ENCODE measurements around the gene MAPK8IP2. TPM values are rescaled to one million over a fixed set of nuclear protein-coding genes. Genes with fewer than 3 reads are reported as not detected.
A peak's percentile ranks its signal among the peaks of the same experiment; 100 is the strongest.

The MAPK8IP2 gene
- polyA plus RNA-seq, 4 donors, result 0.72 to 3.5 (median 0.93) TPM

DNA sequence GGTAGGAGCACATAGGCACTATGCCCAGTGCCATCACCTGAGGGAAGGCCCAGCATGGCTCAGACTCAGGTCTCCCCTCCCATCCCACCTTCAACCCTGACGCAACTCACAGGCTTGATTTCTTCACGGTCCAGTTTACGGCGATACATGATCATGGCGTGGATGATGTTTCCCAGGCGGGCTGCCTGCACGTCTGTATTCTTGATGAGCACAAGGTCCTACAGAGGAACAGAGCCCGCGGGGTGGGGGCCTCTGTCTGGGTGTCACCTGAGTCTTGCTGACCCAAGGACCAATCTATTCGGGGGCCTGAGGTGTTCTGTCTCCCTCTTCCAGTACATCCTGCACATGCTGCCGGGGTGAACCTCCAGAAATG lies 26.2 kb upstream of the MAPK8IP2 start:
- DNase-seq (ENCODE audit: low read depth in 4 of 4, low spot score in 3 of 4), result no peak

DNA sequence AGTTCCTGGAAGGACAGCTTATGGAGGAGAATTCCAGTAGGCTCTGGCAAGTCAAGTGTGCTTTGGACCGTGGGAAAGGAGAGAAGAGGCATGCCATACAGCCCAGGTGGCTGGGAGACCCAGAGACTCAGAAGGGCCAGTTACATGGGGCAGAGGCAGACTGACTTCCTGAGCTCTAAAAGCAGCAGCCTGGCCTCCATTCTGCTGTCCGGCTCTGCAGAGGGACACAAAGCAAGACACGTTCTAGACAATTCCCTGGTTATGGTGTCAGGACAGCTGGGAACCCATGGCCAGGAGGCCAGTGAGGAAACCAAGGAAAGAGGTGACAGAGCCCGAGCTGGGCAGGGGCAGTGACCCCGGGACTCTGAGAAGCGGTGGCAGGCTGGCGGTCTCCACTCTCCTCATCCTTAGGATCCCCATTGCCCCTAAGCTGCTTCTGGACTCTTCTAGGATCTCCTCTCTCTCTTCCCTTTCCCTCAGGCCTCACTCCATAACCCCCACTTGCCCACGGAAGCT lies 25.1 kb upstream of the MAPK8IP2 start:
- DNase-seq (ENCODE audit: low read depth in 4 of 4, low spot score in 3 of 4), result no peak

DNA sequence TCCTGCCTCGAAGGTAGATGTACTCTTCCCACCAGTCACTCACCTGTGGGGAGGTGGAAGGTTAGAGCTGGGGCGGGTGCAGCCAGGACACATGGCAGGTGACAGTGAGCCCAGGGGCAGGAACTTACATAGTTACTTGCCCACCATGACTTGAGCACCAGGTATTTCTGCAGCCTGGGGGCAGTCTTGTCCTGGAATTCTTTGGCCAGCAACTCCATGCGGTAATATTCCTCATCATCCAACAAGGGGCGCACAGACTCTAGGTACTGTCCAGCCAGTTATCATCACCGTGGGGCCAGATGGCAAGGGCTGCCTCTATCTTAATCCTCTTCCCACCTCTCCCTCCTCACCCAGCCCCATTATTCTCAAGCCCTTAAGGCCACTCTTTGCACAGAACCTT lies 24.5 kb upstream of the MAPK8IP2 start:
- DNase-seq (ENCODE audit: low read depth in 4 of 4, low spot score in 3 of 4), result no peak

DNA sequence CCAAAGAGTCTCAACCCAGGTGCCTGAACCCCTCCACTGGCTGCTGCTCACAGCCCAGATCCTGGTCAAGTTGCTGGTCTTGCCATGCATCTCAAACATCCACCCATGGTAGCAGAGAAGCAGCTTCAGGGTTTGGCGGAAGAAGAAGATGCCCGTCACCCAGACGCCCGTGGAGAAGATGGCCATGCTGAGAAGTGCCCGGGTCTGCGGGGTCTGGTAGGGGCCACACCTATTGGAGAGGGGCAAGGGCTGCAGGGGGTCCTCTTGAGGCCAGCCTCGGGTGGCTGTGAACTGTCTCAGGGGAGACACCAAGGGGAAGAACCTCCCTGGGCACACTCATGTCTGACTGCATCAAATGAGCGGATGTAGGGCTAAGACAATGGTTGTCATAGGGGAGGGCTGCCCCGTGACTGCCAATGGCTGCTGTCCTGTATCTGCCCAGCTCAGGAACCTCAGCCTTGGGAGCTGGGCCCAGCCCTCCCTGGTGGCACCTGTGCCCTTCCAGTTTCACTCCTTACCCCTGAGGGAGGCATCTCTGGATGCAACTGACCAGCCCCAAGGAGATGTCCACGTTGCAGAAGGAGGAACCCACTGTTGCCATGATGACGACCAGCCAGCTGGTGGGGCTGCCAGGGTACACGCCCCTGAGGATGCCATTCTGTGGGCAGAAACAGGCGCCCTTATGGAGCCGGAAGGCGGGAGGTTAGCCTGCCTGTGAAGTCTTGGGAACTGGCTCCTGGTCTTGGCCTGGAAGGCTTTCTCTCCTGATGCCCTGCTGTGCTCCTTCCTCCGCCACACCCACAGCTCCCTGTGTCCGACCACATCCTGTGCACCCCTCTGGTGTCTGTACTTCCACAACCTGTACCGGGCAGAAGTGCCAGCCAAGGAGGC lies 23.5 kb upstream of the MAPK8IP2 start:
- DNase-seq (ENCODE audit: low read depth in 4 of 4, low spot score in 3 of 4), result no peak

DNA sequence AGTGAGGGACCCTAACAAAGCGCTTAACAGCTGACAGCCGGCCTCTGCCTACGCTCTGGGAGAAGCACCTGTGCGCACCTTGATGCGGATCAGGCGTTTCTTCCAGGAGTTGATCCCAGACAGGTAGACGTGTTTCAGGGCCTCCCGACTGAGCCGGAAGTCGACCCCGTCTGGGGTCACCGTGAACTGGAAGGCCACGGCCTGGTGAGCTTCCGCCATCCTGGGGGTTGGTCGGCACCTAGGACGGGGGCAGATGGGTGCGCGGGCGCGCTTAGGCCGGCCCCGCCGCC lies 23.0 kb upstream of the MAPK8IP2 start:
- DNase-seq (ENCODE audit: low read depth in 4 of 4, low spot score in 3 of 4), result no peak

DNA sequence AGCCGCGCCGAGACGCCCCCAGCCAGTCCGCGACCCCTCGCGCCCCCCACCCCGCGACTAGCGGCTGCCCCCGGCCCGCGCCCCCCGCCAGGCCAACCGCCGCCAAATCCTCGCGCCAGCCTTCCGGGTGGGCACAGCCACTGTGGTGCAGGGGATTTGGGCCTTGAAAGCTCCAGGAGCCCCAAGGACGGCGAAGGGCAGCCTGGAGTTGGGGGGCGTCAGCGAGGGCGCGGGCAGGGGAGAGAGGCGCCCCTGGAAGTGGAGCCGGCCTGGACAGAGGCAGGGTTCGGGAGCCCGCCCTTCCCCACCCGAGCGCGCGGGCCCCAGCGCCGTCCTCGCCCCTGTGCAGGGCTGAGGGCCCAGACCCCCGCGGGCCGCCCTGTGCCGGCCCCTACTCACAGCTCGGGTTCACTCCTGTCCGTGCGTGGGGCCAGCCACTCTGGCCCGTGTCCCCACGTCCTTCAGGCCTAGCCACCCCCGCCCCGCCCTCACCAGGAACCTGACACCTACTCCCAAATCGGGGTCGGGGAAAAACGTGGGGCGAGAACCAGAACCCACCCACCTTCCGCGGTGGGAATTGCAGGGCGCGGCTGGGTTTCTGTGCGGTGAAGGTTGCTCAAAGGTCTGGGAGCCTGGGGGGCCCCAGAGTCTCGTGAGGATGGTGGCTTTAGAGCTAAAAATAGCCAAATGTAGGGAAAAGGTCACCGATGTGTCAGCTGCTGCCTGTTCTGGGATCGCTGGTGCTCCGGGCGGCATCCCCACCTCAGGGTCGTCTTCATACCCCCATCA lies 22.4 kb upstream of the MAPK8IP2 start, which contains the start of gene CPT1B:
CPT1B (minus strand) TSS at position 441 of the 789 bp plus-strand sequence. CDS start 512 bp downstream, outside the sequence.
- DNase-seq (ENCODE audit: low read depth in 4 of 4, low spot score in 3 of 4), result no peak

DNA sequence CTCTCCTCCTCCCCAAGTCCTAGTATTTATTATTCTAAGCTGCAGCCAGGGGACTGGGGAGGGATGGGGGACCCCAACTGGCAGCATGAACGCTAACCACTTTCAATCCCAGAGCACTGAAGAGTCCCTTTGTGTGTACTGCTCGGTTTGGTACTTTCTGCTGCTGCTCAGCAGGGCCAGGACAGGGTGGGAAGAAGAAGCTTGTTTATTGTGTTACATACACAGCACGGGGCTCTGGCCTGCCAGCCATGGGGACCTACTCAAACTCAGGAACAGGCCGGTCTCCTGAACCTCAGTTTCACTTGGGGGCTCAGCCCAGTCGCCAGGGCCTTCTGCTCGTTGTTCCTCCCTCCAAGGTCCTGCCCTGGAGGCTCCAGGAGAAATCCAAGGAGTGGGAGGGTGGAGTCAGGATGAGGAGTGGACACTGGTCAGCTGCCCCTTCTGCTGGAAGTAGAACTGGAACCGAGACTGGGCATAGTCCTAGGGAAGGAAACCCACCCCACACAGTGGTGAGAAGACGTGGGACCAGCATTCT lies 21.8 kb upstream of the MAPK8IP2 start:
- no peak for DNase-seq (ENCODE audit: low read depth in 4 of 4, low spot score in 3 of 4)

DNA sequence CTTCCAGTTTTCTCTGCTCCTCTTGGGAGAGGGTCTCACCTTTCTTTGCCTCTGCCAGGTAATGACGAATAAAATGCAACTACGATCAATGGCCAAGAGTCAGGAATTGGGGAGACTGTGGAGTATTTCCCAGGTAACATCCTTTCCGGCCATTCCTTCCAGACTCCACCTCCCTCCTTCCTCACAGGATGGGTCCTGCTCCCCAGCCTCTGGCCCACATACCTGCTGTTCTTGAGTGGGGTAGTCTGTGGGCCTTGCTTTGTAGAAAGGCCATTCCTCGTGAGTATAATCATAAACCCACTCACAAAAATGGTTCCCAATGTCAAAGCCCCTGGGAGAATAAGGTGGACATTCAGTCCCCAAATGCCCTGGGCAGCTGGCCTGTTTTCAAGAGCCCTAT lies 20.8 kb upstream of the MAPK8IP2 start:
- no peak for DNase-seq (ENCODE audit: low read depth in 4 of 4, low spot score in 3 of 4)

DNA sequence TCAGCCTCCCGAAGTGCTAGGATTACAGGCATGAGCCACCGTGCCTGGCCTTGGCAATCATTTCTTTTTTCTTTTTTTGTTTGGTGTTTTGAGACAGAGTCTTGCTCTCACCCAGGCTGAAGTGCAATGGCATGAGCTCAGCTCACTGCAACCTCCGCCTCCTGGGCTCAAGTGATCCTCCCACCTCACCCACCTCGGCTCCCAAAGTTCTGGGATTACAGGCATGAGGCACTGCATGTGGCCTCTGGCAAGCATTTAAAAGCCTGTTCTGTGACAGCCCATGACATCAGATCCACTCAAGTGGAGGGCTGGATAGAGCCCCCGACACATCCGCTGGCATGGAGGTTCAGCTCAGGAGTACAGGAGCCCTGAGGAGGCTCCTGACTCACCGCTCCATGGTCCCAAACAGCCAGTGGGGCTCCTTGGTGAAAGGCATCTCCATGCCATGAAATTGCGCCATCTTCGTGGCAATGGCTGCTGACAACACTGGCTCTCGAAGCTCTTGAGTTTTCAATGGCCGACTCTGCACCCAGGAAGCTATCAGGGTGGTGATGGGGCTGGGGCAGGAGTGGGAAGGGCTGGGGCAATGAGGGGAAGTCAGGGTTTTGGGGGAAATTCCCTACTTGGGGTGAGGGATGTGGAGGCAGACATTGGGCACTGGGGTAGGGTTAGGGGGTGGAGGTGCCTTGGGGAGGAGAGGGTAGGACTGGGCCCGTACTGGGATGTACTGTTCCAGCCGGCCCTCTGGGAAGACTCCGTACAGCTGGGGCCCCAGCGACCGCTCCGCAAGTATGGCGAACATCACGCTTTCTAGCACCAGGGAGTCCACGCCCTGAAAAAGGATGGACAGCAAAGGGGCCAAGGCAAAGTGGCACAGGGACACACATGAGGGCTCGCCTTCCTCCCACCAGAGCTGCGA lies 19.3 kb upstream of the MAPK8IP2 start:
- no peak for DNase-seq (ENCODE audit: low read depth in 4 of 4, low spot score in 3 of 4)

DNA sequence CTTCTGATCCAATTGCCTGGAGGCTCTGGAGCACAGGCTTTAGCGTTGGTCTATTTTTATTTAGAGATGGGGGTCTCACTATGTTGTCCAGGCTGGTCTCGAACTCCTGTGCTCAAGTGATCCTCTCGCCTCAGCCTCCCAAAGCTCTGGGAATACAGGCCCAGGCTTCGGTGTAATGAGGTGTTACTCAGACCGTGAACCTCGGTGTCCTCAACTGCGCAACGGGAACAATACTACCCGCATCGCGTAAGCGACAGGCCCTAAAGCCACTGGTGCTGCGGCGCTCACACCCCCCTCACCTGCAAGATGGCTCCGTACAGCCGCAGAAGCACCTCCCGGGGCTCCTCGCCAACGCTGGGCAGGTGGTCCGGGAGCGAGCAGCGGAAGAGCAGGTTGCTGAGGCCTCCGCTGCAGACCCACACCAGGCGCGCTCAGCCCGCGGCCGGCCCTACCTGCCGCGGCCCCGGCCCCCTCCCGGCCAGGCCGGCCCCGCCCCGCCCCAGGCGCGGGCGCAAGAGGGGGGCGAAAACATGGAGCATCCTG lies 18.6 kb upstream of the MAPK8IP2 start:
- no peak for DNase-seq (ENCODE audit: low read depth in 4 of 4, low spot score in 3 of 4)

DNA sequence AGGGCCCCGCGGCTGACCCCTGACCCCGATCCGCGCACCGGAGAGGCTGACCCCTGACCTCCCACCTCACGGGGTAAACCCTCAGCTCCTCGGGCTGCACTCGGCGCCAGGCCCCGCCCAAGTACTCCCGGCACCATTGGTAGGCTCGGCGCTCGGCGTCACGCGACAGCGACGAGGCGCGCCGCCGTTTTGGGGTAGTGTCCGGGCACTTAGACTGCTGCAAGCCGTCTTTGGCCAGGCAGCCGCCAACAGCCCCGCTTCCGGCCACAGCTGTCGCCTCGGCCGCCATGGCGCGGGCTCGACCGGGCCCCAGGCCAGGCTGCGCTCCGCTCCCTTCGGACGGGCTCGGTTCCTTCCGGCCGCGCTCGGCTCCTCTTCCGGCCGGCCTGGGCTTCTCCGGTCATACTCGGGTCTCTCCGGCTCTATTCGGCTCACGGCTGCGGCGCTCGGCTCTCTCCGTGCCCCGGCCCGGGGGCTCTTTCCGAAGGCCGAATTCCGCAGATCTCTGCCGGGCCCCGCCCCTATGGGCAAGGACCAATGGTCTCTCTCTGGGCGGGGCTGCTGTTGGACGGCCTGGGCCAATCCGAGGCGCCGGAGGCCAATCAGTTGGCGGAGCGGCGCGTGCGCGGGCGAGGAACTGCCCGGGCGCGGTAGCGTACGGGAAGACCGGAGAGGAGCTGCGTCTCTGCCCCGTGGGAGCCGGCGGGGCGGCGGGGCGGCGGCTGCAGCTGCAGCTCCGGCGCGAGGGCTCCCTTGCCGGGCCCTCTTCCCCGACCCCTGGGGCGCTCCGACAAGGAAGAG lies 17.9 kb upstream of the MAPK8IP2 start, which contains the start of gene CHKB:
CHKB (minus strand) TSS at position 357 of the 801 bp plus-strand sequence; CDS start at position 289, 68 bp downstream.
- peak; percentile 93 to 95 (median 95) for DNase-seq (ENCODE audit: low read depth in 4 of 4, low spot score in 3 of 4)

DNA sequence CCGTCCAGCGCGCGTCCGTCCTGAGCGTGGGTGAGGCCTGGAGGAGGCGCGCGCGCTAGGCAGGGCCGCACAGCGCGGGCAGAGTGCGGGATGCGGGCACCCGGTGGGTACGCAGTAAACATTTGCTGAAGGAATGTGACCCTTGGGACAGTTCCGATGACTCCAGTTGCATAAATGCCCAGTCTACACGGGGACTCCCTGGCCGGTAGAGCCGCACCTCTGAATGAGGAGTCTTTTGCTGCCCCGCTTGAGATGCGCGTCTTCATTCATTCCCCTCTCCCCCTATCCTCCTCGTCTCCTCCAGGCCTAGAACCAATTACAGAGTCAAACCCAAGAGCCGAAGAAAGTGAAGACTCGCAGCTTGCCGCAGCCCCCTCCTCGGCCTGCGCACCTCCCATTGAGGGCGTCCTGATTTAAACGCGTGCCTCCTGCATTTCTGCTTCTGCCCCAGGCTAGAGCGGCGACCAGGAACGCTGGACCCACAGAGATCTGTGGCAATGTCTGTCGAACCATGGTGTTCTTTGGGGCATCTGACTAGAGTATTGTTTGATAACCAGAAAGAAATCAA lies 17.2 kb upstream of the MAPK8IP2 start:
- no peak for DNase-seq (ENCODE audit: low read depth in 4 of 4, low spot score in 3 of 4)

DNA sequence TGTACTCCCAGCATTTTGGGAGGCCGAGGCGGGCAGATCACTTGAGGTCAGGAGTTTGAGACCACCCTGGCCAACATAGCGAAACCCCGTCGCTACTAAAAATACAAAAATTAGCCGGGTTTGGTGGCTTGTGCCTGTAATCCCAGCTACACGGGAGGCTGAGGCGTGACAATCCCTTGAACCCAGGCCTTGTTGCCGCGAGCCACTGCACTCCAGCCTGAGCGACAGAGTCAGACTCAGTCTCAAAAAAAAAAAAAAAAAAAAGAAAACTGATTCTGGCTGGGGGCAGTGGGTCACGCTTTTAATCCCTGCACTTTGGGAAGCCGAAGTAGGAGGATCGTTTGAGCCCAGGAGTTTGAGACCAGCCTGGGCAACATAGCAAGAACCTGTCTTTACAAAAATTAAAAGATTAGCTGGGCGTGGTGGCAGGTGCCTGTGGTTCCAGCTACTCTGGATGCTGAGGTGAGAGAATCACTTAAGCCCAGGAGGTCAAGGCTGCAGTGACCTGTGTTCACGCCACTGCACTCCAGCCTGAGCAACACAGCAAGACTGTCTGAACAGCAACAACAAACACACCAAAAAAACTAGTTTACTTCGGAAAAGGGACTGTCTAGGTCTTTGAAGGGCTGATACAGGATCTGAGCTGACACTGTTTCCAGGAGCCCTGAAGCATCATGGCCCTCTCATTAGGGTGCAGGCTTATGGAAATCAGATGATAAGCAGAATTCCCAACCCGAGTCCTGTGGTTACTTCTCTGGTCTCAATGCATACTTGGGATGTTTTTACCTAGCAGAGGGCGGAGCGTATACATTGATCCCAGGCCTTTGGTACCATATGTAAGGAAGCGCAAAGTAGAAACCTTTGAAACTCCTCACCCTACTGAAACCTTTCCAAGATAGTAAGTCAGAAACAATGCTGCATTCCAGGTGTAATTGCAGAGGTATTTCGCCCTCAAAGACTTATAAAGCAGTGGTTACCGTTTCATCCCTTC lies 16.2 kb upstream of the MAPK8IP2 start:
- no peak for DNase-seq (ENCODE audit: low read depth in 4 of 4, low spot score in 3 of 4)

DNA sequence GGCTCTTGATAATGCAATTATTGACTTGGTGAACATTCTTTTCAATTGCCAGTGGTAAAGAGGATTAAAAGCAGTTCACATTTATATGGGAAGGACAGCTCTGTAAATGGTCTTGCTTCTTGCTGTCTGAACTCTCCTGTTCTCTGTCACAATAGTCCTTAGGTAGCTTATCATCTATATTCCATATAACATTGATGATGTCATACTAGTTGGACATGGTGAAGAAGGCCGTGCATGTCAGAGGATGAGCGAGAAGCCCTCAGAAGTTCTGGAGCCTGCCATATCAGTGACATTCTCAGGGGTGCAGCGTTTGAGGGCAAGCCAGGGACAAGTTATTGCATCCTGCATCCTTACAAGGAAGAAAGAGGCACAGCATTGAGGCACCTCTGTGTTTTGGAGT lies 15.4 kb upstream of the MAPK8IP2 start:
- no peak for DNase-seq (ENCODE audit: low read depth in 4 of 4, low spot score in 3 of 4)

DNA sequence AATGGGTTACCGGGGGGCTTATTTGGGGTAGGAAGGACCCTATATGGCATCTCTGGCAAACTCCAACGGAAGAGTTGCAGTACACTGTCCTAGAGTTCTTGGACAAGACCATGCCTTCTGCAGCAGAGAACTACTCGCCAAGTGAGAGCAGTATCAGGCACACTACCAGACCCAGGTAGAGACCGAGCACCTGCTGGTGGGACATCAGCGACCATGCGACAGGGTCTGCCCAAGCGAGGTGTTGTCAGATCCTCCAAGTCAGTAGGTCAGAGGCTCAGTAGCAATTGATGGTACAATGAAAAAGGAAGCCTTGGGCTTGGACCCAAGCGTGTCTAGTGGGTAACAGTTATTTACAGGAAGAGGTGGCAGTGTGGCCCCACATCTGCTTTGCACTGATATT lies 14.8 kb upstream of the MAPK8IP2 start:
- DNase-seq (ENCODE audit: low read depth in 4 of 4, low spot score in 3 of 4), result no peak

DNA sequence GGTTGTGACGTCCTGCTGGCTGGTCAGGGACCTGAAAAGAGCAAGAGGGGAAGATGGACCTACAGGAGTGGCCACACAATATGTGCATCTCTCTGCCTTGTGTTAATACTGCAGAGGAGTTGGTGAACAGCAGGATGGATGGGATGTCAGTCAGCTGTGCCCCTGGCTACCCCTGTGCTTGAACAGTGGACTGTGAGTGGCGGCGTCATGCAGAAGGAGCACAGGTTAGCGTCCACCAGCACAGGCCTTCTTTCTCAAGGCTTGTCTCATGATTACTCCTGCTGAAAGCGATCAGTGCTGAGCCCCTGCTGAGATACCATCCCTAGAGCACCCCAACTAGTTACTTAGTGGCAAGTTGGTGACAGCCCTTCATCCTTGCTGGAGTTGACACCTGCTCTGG lies 14.2 kb upstream of the MAPK8IP2 start:
- DNase-seq (ENCODE audit: low read depth in 4 of 4, low spot score in 3 of 4), result no peak

DNA sequence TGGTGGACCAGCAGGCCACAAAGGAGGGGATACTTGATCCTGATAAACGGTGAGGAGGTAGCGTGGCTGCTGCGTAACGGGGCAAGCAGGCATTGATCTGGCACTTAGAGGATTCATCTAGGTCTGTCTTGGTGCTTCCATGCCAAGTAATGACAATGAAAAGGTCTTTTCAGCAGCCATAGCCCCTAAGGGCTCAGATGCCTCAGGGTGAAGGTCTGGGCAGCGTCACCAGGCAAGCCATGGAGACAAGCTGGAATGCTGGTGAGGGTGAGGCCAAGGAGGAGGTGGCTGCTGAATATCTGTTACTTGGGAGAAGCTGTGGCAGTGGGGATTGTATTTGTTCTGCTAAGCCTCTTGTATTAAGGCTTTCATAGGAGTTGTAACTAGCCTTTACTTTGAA lies 13.2 kb upstream of the MAPK8IP2 start:
- no peak for DNase-seq (ENCODE audit: low read depth in 4 of 4, low spot score in 3 of 4)

DNA sequence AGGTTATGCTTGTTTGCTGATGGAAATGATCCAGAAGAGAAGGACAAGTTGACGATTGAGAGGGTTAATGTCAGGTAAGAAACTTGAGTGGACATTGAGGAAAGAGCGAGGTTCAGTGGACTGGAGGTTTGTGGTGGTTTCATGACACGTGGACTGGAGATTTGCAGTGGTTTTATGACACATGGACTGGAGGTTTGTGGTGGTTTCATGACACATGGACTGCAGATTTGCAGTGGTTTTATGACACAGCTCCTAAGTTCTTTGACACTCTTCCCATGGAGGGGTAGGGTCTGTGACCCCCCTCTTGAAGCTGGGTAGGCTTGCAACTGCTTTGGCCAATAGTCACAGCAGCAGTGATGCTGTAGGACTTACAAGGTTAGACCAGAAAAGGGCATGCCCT lies 5.4 kb upstream of the MAPK8IP2 start:
- DNase-seq (ENCODE audit: low read depth in 4 of 4, low spot score in 3 of 4), result no peak
